H7 (cell line): Measurements from ENCODE around the gene SERPINB4. TPM values are rescaled to one million over a fixed set of nuclear protein-coding genes. Genes with fewer than 3 reads are reported as not detected.

Source experiments
- DNase-seq: peaks from one replicate; pipeline ENCODE4 v3.0.0; 2012
- H3K27me3 ChIP-seq: 2 replicates; pipeline ENCODE4 v1.6.0; 2011; ENCODE audit warnings: mild to moderate bottlenecking, low read length; ENCODE audit not compliant: control insufficient read depth, insufficient read depth
- H3K36me3 ChIP-seq: replicated peaks from 2 replicates; pipeline ENCODE4 v1.5.1; 2011; ENCODE audit warnings: low read length; ENCODE audit not compliant: control insufficient read depth, insufficient read depth
- H3K4me3 ChIP-seq: 2 replicates; pipeline ENCODE4 v1.5.1; 2011; ENCODE audit warnings: low read depth, mild to moderate bottlenecking, control low read depth, low read length, moderate library complexity; ENCODE audit not compliant: insufficient read depth
- total RNA-seq: library from RNA; depleted of rRNA; stranded (reverse); fragments of >200 nt; shearing (Covaris generic); gene quantifications from 2 replicates; pipeline ENCODE4 v1.2.3, GENCODE V29; 2014; rRNA removed

The SERPINB4 gene
- total RNA-seq, 1 experiment from 2014 or later: not detected

DNA sequence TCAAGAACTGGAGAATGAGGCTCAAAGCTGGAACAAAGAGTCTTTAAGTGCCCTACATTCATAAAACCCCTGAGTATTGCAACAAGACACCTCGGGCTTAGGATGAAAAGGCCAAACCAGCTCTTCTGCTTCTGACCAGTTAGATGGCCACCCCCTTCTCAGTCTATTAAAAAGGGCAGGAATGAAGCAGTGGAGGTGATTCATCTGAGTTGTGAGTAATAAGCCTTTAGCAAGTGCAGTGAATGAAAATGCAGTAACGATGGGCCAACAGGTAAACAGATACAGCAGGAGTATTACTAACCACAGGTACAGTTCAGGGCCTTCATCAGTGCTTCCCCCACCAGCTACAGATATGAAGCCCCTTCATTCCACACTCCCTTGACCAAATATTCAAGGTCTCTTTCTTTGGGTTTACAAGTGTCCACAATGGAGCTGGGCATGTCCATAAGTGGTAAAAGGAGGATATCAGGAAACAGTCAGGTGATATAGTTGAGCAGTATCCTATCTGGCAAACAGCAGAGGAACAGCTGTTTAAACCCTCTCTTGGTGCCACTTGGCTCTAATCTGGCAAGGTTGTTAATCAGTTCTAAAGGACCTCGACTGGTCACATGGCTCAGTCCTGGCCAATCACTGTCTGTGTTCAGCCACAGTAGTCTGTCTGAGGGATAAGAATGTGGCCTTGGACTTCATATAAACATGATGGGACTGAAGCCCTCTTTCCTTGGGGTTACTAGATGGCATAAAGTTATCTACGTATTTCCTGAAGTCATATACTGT lies 39.1 kb downstream of the SERPINB4 start:
- H3K27me3 ChIP-seq: no peaks in the 10 kb centered on the region
- no peaks in the 10 kb centered on the region for H3K36me3 ChIP-seq
- no peak overlapping the region for H3K4me3 ChIP-seq
- DNase-seq: no peak

DNA sequence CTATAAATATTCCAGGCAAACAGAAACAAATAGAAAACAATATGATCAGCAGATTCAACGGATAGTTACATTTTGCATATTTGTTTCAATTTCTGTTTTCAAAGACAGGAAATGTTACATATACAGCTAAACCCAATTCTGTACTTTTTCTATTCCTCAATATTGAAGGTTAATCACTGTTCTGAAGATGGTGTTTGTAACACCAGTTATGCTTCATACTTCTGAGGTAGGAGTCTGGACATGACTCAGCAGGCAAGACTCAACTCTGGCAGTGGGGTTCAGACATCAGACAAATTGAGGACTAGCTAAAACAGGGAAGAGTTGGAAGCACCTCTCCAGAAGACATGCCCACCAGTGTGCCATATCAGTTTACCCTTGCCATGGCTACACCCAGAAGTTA lies 40.3 kb downstream of the SERPINB4 start:
- no peaks in the 10 kb centered on the region for H3K27me3 ChIP-seq
- no peak overlapping the region for H3K4me3 ChIP-seq
- DNase-seq: no peak
- no peaks in the 10 kb centered on the region for H3K36me3 ChIP-seq

DNA sequence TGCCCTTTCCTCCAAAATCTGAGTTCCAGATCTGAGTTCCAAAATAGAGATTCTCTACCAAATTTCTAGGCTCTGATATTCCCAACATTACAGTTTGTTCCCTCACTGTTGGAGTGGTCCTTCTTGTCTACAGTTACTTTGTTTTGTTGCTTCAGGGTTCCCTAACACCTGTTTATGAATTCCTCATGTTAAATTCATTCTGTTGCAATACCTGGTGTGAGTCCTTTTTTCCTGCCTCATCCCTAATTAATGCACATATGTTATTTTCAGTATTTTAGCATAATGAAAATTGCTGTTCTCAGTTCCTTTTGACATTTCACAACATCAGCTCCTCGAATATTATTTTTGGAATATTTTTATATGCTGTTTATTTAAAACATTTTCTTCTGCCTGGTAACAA lies 40.7 kb downstream of the SERPINB4 start:
- Histone ChIP-seq H3K27me3 (no peaks in the 10 kb centered on the region), H3K36me3 (no peaks in the 10 kb centered on the region), H3K4me3 (no peak overlapping the region)
- no peak for DNase-seq

DNA sequence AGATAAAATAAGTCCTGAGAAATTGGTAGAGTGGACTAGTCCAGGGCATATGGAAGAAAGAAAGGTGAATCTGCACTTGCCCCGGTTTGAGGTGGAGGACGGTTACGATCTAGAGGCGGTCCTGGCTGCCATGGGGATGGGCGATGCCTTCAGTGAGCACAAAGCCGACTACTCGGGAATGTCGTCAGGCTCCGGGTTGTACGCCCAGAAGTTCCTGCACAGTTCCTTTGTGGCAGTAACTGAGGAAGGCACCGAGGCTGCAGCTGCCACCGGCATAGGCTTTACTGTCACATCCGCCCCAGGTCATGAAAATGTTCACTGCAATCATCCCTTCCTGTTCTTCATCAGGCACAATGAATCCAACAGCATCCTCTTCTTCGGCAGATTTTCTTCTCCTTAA lies 47.1 kb downstream of the SERPINB4 start:
- Histone ChIP-seq H3K4me3 (no peak overlapping the region), H3K27me3 (no peaks in the 10 kb centered on the region), H3K36me3 (no peaks in the 10 kb centered on the region)
- DNase-seq: no peak

DNA sequence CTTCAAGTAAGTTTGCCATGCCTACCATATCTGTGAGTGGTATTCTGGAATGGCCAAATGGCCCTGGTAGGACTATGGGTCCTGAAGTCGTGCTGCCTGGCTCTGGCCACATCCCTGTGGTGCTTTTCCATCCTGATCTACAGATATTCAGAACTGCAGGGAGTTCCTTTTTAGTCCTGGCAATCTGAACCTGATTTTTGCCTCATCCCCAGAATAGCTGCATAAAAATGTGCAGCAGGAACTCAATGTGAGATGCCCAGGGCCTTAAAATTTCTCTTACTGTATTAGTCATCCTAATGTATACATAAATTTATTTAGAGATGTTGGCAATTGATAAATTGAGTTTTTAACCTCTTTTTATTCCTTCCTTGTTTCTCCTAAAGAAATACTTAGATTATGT lies 51.6 kb downstream of the SERPINB4 start:
- H3K36me3 ChIP-seq: no peaks in the 10 kb centered on the region
- no peak overlapping the region for H3K4me3 ChIP-seq
- DNase-seq: no peak
- H3K27me3 ChIP-seq: no peaks in the 10 kb centered on the region

DNA sequence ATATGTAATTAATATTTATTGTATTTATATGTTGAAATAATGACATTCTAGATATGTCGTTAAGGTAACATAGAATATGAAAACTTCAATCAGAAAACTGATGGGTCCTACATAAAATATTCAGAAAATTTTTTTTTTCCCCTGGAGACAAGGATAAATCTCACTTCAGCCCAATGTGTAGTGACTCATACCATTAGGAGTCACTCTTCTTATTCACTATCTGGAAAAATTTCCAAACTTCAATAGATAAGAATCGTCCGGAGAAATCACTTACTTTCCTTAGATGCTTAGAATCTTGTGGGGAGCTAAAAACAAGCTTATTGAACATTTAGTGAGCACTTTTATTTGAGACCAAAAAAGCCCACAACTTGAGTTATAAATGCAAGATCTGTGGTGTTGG lies 52.3 kb downstream of the SERPINB4 start:
- no peak for DNase-seq
- no peak overlapping the region for H3K4me3 ChIP-seq
- H3K36me3 ChIP-seq: no peaks in the 10 kb centered on the region
- no peaks in the 10 kb centered on the region for H3K27me3 ChIP-seq

DNA sequence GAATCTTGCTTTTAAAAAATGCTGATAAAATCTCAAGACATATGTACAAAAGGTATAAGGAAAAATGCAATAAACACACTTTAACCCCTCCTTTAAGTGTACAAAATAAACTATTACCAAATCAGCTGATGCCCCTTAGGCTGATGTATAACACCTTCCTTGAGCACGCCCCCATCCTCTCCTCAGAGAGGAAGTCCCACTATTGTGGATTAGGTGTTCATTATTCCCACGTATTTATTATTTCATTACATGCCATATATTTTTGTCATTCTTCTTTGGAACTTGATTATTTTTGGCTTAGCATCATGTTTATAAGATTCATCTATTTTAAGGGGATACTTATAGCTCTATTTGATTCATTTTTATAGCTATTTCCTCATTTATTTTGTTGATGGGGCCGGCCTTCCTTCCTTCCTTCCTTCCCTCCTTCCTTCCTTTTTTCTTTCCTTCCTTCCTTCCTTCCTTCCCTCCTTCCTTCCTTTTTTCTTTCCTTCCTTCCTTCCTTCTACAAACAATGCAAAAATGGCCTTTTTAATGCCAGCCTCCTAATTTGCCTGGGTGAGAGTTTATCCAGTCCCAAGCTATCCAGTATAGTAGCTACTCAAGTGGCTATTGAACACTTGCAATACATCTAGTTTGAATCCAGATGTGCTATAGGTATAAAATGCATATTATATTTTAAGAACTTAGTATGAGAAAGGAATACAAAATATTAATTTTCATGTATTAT lies 52.9 kb downstream of the SERPINB4 start:
- DNase-seq: no peak
- Histone ChIP-seq H3K4me3 (no peak overlapping the region), H3K27me3 (no peaks in the 10 kb centered on the region), H3K36me3 (no peaks in the 10 kb centered on the region)

DNA sequence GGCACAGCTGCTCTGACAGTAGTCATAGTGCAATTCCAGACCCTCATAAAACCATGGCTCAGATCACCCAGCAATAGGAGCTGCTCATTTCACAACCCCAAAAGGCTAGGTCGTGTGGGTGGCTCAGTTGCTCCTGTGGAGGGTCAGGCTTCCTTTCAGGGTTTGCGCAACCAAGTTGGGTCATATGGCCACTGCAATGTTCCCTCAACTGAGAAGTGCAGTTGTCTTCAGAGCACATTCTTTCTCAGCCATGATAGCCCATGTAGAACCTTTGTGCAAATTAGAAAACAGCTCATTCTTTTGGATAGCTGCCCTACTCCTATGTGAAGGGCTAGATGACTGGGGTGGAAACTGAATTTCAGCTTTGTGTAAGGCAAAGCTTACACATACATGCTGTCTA lies 53.7 kb downstream of the SERPINB4 start:
- H3K36me3 ChIP-seq: no peaks in the 10 kb centered on the region
- H3K4me3 ChIP-seq: no peak overlapping the region
- no peaks in the 10 kb centered on the region for H3K27me3 ChIP-seq
- no peak for DNase-seq

DNA sequence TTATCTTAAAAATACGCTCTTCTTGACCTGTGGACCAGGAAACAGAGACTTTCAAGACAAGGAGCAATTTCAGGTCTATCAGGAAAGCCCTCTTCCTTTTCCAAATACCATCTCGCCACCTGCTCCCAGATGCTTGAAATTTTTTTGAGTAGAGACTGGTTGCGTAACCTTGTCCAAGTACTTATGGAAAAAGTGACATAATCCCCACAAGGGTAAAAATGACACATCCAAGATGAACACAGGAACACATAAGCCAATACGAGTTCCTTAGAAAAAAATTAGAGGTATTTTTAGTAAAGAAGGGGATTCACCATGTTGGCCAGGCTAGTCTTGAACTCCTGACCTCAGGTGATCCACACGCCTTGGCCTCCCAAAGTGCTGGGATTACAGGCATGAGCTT lies 55.1 kb downstream of the SERPINB4 start:
- H3K27me3 ChIP-seq: no peaks in the 10 kb centered on the region
- H3K36me3 ChIP-seq: no peaks in the 10 kb centered on the region
- DNase-seq: no peak
- H3K4me3 ChIP-seq: no peak overlapping the region

Other genes starting within 250 kb of the SERPINB4 start
- 24.5 and 31.6 TPM in 2 replicates for gene VPS4B, start 221.8 kb downstream of the SERPINB4 start, total RNA-seq
- 0.07 and 0.28 TPM in 2 replicates for gene SERPINB5, start 167.3 kb downstream of the SERPINB4 start, total RNA-seq
- not detected in 2 replicates for gene SERPINB12, start 101.9 kb downstream of the SERPINB4 start, total RNA-seq
- not detected in 2 replicates for gene SERPINB13, start 56.9 kb downstream of the SERPINB4 start, total RNA-seq
- gene SERPINB3, start 17.6 kb upstream of the SERPINB4 start, total RNA-seq: not detected in 2 replicates
- not detected in 2 replicates for gene SERPINB11, start 58.7 kb upstream of the SERPINB4 start, total RNA-seq
- not detected in 2 replicates for gene SERPINB7, start 131.2 kb upstream of the SERPINB4 start, total RNA-seq
- gene SERPINB2, start 243.4 kb upstream of the SERPINB4 start, total RNA-seq: not detected in 2 replicates